ENCODE data around the gene SAC3D1. TPM values are rescaled to one million over a fixed set of nuclear protein-coding genes. Genes with fewer than 3 reads are reported as not detected.

The SAC3D1 gene
- total and polyA plus RNA-seq, 8 donors, result 8.9 to 15.4 (median 12.5) TPM

- Histone ChIP-seq H3K36me3 (no peaks in the 10 kb centered on the region), H3K4me3 (no peak overlapping the region), H3K27me3 (no peaks in the 10 kb centered on the region), H3K4me1 (no peaks in the 10 kb centered on the region), H3K27ac (no peak overlapping the region), H3K9me3 (no peaks in the 10 kb centered on the region)
- ATAC-seq (no peak), DNase-seq (no peak)
- TF ChIP-seq, protein P1, sequence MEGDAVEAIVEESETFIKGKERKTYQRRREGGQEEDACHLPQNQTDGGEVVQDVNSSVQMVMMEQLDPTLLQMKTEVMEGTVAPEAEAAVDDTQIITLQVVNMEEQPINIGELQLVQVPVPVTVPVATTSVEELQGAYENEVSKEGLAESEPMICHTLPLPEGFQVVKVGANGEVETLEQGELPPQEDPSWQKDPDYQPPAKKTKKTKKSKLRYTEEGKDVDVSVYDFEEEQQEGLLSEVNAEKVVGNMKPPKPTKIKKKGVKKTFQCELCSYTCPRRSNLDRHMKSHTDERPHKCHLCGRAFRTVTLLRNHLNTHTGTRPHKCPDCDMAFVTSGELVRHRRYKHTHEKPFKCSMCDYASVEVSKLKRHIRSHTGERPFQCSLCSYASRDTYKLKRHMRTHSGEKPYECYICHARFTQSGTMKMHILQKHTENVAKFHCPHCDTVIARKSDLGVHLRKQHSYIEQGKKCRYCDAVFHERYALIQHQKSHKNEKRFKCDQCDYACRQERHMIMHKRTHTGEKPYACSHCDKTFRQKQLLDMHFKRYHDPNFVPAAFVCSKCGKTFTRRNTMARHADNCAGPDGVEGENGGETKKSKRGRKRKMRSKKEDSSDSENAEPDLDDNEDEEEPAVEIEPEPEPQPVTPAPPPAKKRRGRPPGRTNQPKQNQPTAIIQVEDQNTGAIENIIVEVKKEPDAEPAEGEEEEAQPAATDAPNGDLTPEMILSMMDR (IDR thresholded peaks at IDR 0.05), result no peak
- intact Hi-C loops (cut with DNase I), result no loop called here
These were observed 17.0 kb downstream of the SAC3D1 start for GRCh38 chr11:65058012-65058411.

DNA sequence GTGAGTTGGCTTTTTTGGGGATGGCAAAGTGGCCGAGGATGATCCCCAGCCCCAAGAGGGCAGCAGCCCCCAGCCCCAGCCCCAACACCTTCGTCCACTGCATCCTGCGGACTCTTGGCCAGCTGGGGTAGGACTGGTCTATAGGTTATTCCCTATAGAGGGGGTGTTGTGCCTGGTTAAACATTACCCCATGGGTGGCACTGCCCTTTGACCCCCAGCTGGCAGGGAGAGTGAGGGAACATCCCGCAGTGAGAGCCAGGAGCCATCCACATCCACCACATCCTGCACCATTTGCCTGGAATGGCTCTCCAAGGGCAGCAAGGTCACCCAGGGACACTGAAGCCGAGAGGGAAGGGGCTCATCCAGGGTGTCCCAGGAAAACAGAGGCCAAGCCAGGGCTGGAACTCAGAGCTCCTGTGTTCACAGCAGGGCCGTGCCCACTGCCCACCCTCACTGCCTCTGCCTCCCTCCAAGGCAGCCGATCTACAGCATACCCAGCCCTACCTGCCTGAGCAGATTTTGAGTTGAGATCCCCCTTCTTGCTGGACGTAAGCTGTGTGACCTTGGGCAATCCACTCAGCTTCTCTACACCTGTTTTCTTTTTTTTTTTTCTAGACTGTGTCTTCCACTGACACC, 17.5 kb downstream of the SAC3D1 start, which contains the start of gene NAALADL1:
NAALADL1 (minus strand) TSS at position 135 of the 636 bp plus-strand sequence; CDS start at position 103, 32 bp downstream.
- H3K36me3 ChIP-seq, result no peaks in the 10 kb centered on the region
- no peaks in the 10 kb centered on the region for H3K4me1 ChIP-seq
- TF ChIP-seq, protein P1 (IDR thresholded peaks at IDR 0.05), result no peak
- no peaks in the 10 kb centered on the region for H3K27me3 ChIP-seq
- ATAC-seq, result no peak
- H3K27ac ChIP-seq, result no peak within 1 kb of the TSS
- intact Hi-C loops (cut with DNase I), result no loop called here
- no peaks in the 10 kb centered on the region for H3K9me3 ChIP-seq
- DNase-seq, result no peak
- H3K4me3 ChIP-seq, result no peak within 1 kb of the TSS

DNA sequence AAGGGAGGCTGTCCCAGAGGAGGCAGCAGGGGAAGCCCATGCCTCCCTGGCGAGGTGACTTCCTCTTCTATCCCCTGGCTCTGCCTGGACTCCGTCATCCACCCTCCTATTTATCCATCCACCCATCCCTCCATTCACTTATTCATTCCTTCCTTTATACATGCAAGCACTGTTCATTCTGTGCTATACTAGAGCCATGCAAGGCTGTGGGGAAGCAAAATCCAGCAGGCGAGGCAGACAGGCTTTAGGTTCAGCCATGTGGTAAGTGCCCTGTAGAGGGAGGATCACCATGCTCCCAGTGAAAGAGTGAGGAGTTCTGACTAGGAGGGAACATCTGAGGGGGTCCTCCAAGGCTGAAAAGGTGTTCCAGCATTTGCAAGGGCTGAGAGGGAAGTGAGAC, 18.5 kb downstream of the SAC3D1 start:
- Histone ChIP-seq H3K27me3 (no peaks in the 10 kb centered on the region), H3K4me1 (no peaks in the 10 kb centered on the region), H3K27ac (no peak overlapping the region), H3K4me3 (no peak overlapping the region), H3K9me3 (no peaks in the 10 kb centered on the region), H3K36me3 (no peaks in the 10 kb centered on the region)
- ATAC-seq (no peak), DNase-seq (no peak)
- TF ChIP-seq, protein P1 (IDR thresholded peaks at IDR 0.05), result no peak
- intact Hi-C loops (cut with DNase I), result no loop called here

- DNase-seq (no peak), ATAC-seq (no peak)
- intact Hi-C loops (cut with DNase I), result no loop called here
- no peaks in the 10 kb centered on the region for H3K36me3 ChIP-seq
- H3K4me3 ChIP-seq, result no peak overlapping the region
- no peaks in the 10 kb centered on the region for H3K4me1 ChIP-seq
- TF ChIP-seq, protein P1 (IDR thresholded peaks at IDR 0.05), result no peak
- no peaks in the 10 kb centered on the region for H3K27me3 ChIP-seq
- H3K9me3 ChIP-seq, result no peaks in the 10 kb centered on the region
- H3K27ac ChIP-seq, result no peak overlapping the region
These were observed 19.2 kb downstream of the SAC3D1 start for GRCh38 chr11:65059959-65060824.

DNA sequence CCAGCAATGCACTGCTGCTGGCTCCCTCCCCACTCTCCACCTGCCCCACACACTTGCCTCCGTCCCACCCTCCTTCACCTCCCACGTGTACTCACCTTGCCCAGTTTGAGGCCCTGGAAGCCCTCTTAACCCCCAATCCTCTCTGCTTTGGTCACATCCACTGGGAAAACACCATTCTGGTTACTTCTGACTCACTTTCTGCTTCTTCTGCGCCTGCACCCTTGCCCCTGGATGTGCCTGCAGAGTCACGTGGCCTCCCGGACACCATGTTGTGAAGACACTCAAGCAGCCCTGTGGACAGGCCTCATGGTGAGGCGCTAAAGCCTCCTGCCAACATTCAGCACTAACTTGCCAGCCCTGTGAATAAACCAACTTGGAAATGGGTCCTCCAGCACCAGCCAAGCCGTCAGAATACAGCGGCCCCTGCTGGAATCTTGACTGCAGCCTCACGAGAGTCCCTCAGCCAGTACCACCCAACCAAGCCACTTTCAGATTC, 20.0 kb downstream of the SAC3D1 start:
- H3K27ac ChIP-seq, result no peak overlapping the region
- intact Hi-C loops (cut with DNase I), result no loop called here
- DNase-seq (no peak), ATAC-seq (peak; percentile 67)
- no peaks in the 10 kb centered on the region for H3K4me1 ChIP-seq
- TF ChIP-seq, protein P1 (IDR thresholded peaks at IDR 0.05), result no peak
- no peaks in the 10 kb centered on the region for H3K9me3 ChIP-seq
- no peaks in the 10 kb centered on the region for H3K27me3 ChIP-seq
- H3K36me3 ChIP-seq, result no peaks in the 10 kb centered on the region
- no peak overlapping the region for H3K4me3 ChIP-seq

Data from left lung (tissue), 10 donors.